Peyer's patch (tissue), 4 donors: ENCODE measurements around the gene USP6. TPM values are rescaled to one million over a fixed set of nuclear protein-coding genes. Genes with fewer than 3 reads are reported as not detected.
"Not testable (repeated sequence)": the region's sequence is repeated elsewhere in the genome, so short reads cannot be mapped to it uniquely, and the experiment has no call there.

Experiments used
- DNase-seq, 3 donors: peaks; one replicate each; pipeline ENCODE4 v3.0.0-alpha.2; 2017 to 2019
- H3K27ac ChIP-seq, 4 donors: fragments of 200-600 bp; sonication (generic); one replicate each; pipeline ENCODE4 v1.5.1; 2016 to 2019
- H3K27me3 ChIP-seq, 2 donors: fragments of 200-600 bp; sonication (generic); one replicate each; pipeline ENCODE4 v1.5.1; 2019
- H3K36me3 ChIP-seq, 3 donors: fragments of 200-600 bp; sonication (generic); one replicate each; pipeline ENCODE4 v1.5.1; 2016 to 2019
- H3K4me1 ChIP-seq, 4 donors: fragments of 200-600 bp; sonication (generic); one replicate each; pipeline ENCODE4 v1.5.1; 2016 to 2019
- H3K4me3 ChIP-seq, 4 donors: fragments of 200-600 bp; sonication (generic); 1 replicate in 3 of 4; 2 replicates in 1 of 4; pipeline ENCODE4 v1.5.1; 2016 to 2019; ENCODE audit warnings: mild to moderate bottlenecking in 1 of 4
- H3K9me3 ChIP-seq, 4 donors: fragments of 200-600 bp; sonication (generic); one replicate each; pipeline ENCODE4 v1.5.1; 2016 to 2019; ENCODE audit warnings: mild to moderate bottlenecking in 1 of 4
- POLR2A ChIP-seq, 2 donors: fragments of 450-650 bp; IDR thresholded peaks; one replicate each; pipeline ENCODE4 v1.5.1; 2017; ENCODE audit warnings: antibody characterized with exemption in 2 of 2, mild to moderate bottlenecking in 2 of 2, moderate library complexity in 2 of 2
- total RNA-seq, 4 donors: library from RNA; depleted of rRNA; stranded (reverse); fragments of >200 nt; gene quantifications; one replicate each; pipeline ENCODE4 v1.1.0, GENCODE V29; 2016
- TF ChIP-seq, protein P1 (sequence below), 6 experiments: fragments of 450-650 bp in 4 of 6; fragments of 200-600 bp in 2 of 6; sonication (generic) in 1 of 6; IDR thresholded peaks; one replicate each; pipeline ENCODE4 v1.5.1; 2017 to 2019; ENCODE audit warnings: antibody characterized with exemption in 6 of 6, mild to moderate bottlenecking in 3 of 6, moderate library complexity in 1 of 6

The USP6 gene
- total RNA-seq, 4 donors from 2014 or later, result under 0.01 to 0.18 TPM; not detected in 2

GRCh38 chr17:5128905-5129535 lies 13.2 kb downstream of the USP6 start:
- DNase-seq, result no peak
- Histone ChIP-seq H3K27me3 (no peaks in the 10 kb centered on the region), H3K36me3 (no peaks in the 10 kb centered on the region), H3K27ac (no peak overlapping the region), H3K4me3 (no peak overlapping the region), H3K4me1 (no peaks in the 10 kb centered on the region), H3K9me3 (no peaks in the 10 kb centered on the region)
- no peak for TF ChIP-seq POLR2A (IDR thresholded peaks at IDR 0.05)
- TF ChIP-seq, protein P1, sequence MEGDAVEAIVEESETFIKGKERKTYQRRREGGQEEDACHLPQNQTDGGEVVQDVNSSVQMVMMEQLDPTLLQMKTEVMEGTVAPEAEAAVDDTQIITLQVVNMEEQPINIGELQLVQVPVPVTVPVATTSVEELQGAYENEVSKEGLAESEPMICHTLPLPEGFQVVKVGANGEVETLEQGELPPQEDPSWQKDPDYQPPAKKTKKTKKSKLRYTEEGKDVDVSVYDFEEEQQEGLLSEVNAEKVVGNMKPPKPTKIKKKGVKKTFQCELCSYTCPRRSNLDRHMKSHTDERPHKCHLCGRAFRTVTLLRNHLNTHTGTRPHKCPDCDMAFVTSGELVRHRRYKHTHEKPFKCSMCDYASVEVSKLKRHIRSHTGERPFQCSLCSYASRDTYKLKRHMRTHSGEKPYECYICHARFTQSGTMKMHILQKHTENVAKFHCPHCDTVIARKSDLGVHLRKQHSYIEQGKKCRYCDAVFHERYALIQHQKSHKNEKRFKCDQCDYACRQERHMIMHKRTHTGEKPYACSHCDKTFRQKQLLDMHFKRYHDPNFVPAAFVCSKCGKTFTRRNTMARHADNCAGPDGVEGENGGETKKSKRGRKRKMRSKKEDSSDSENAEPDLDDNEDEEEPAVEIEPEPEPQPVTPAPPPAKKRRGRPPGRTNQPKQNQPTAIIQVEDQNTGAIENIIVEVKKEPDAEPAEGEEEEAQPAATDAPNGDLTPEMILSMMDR (IDR thresholded peaks at IDR 0.05), result no peak

DNA sequence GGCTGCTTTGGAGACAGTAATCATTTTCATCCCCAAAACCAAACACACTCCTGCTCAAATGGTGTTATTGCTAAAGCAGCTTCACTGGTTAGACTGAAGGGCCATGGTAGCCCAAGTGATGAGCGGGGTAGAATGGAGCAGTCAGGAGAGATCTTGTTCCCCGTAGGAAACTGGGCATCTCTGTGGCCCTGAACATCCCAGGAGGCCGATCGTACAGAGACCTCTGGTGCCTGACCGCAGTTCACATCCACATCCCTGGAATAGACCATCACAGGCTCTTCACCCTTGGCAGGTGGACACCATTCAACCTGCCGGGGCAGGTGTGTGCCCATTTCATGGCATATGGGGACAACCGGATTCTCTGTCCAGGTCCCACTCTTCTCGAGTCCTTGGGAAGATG lies 13.9 kb downstream of the USP6 start:
- H3K27me3 ChIP-seq, H3K27ac ChIP-seq, H3K36me3 ChIP-seq, H3K4me1 ChIP-seq, H3K9me3 ChIP-seq, H3K4me3 ChIP-seq: not testable (repeated sequence)
- peak in 1 of 3 donors; percentile 17 for DNase-seq

DNA sequence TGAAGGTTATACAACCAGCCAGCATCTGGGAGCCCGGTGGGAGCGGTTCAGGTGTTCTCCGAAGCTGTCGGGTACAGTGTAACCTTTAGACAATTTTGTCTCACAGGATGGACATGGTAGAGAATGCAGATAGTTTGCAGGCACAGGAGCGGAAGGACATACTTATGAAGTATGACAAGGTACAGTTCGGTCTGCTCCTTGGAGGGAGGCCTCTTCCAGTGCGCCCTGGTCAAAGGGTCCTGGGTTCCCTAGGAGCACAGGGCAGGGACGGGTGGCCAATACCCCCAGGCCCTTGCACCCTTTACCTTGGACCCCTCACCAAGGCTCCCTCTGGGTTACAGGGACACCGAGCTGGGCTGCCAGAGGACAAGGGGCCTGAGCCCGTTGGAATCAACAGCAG lies 14.4 kb downstream of the USP6 start:
- peak in 1 of 3 donors; percentile 22 for DNase-seq
- H3K27me3 ChIP-seq, H3K4me3 ChIP-seq, H3K27ac ChIP-seq, H3K4me1 ChIP-seq, H3K36me3 ChIP-seq, H3K9me3 ChIP-seq: not testable (repeated sequence)

DNA sequence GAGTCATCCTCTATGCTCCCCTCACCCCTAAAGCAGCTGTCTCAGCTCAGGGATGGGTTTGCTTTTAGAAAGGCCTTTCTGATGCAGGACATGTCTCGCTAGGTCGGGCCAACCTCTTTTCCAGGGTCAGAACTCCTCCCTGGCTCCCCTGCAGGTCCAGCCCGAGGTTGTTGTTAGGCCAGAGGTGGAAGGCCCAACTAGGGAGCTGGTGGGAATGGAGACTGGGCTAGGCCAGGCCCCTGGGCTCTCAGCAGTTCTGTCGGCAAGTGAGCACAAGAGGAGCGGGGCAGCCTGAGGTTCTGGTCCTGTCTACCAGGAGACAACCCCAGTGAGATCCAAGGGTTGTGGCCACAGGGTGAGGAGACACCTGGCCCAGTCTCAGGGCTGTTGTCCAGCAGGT lies 14.9 kb downstream of the USP6 start:
- not testable (repeated sequence) for H3K4me3 ChIP-seq, H3K4me1 ChIP-seq, H3K9me3 ChIP-seq, H3K36me3 ChIP-seq, H3K27ac ChIP-seq, H3K27me3 ChIP-seq
- peak in 1 of 3 donors; percentile 23 for DNase-seq

DNA sequence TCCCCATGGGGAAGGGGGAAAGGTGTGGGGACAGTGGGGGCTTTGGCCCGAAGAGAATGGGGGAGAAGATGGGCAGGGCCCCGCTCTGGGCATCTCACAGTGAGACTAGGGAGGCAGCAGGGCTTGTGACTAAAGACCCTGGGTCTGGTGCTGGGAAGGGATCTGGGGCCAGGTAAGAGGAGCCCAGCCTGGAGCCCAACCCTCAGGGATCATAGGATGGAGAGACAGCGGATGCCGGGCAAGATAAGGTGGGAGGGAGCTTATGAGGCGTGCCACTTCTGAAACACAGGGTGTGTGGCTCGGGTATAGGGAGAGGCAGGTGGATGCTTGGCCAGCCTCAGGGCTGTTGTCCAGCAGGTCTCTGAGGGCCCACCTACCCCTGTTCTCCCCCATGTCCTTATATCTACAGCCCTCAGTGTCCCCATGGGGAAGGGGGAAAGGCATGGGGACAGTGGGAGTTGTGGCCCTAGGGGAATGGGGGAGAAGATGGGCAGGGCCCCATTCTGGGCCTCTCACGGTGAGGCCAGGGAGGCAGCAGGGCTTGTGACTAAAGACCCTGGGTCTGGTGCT lies 15.4 kb downstream of the USP6 start:
- Histone ChIP-seq H3K27ac (no peak overlapping the region), H3K4me3 (no peak overlapping the region), H3K4me1 (no peaks in the 10 kb centered on the region), H3K9me3 (no peaks in the 10 kb centered on the region), H3K27me3 (no peaks in the 10 kb centered on the region), H3K36me3 (no peaks in the 10 kb centered on the region)
- DNase-seq, result peak in 1 of 3 donors; percentile 25
- TF ChIP-seq, protein P1 (IDR thresholded peaks at IDR 0.05), result no peak
- TF ChIP-seq POLR2A (IDR thresholded peaks at IDR 0.05), result no peak

- H3K4me3 ChIP-seq, H3K36me3 ChIP-seq, H3K27ac ChIP-seq, H3K4me1 ChIP-seq, H3K9me3 ChIP-seq, H3K27me3 ChIP-seq: not testable (repeated sequence)
- DNase-seq, result peak in 1 of 3 donors; percentile 42
Measured at GRCh38 chr17:5131799-5132502, 16.1 kb downstream of the USP6 start.

DNA sequence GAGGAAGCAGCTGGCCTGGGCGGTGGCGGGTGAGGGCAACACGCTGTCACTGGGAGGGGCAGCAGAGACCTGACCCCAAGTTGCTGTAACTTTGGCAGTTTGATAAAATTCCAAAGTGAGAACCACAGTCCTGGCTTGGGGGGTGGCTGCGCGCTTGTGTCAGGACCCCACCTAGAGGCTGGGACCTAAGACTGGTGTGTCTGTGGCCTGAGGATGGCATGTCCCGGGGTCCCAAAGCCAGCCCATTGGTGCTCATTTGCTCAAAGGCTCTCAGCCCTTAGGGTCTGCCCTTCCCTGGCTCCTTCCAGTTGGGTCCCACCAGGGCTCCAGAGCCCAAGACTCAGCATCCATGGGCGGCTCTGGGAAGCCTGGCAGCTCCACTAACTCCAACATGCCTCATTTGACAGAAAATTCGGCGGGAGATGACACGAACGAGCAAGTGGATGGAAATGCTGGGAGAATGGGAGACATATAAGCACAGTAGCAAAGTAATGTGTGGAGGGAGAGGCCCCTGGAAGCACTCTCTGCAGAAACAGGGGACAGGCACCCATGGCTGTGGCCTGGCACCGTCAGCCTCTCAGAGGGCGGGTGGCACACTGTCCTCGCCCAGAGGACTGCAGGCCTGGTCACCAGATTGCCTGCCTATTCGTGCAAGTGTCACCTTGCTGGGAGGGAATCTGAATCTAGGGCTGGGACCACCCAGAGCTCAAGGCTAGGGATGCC lies 16.8 kb downstream of the USP6 start:
- H3K4me3 ChIP-seq, H3K4me1 ChIP-seq, H3K27ac ChIP-seq, H3K27me3 ChIP-seq, H3K36me3 ChIP-seq, H3K9me3 ChIP-seq: not testable (repeated sequence)
- DNase-seq, result peak in 1 of 3 donors; percentile 26

- Histone ChIP-seq H3K4me3 (no peak overlapping the region), H3K36me3 (no peaks in the 10 kb centered on the region), H3K4me1 (no peaks in the 10 kb centered on the region), H3K9me3 (no peaks in the 10 kb centered on the region), H3K27ac (no peak overlapping the region), H3K27me3 (no peaks in the 10 kb centered on the region)
- TF ChIP-seq, protein P1 (IDR thresholded peaks at IDR 0.05), result no peak
- no peak for TF ChIP-seq POLR2A (IDR thresholded peaks at IDR 0.05)
- peak in 1 of 3 donors; percentile 19 for DNase-seq
Measured at GRCh38 chr17:5133311-5133710, 17.5 kb downstream of the USP6 start.

GRCh38 chr17:5133961-5134360 lies 18.1 kb downstream of the USP6 start:
- not testable (repeated sequence) for H3K9me3 ChIP-seq, H3K36me3 ChIP-seq, H3K27me3 ChIP-seq, H3K4me3 ChIP-seq, H3K4me1 ChIP-seq, H3K27ac ChIP-seq
- DNase-seq, result peak in 1 of 3 donors; percentile 21

- H3K9me3 ChIP-seq, result not testable (repeated sequence)
Measured at GRCh38 chr17:5134571-5134970, 18.7 kb downstream of the USP6 start.

GRCh38 chr17:5135131-5135712 lies 19.4 kb downstream of the USP6 start:
- not testable (repeated sequence) for H3K4me1 ChIP-seq, H3K27ac ChIP-seq
- peak in 1 of 3 donors; percentile 19 for DNase-seq

More at GRCh38 chr17:5134571-5134970, 18.7 kb downstream of the USP6 start:
- H3K4me1 ChIP-seq, H3K27ac ChIP-seq, H3K36me3 ChIP-seq, H3K27me3 ChIP-seq, H3K4me3 ChIP-seq, DNase-seq: not testable (repeated sequence)

More at GRCh38 chr17:5135131-5135712, 19.4 kb downstream of the USP6 start:
- not testable (repeated sequence) for H3K4me3 ChIP-seq, H3K27me3 ChIP-seq, H3K9me3 ChIP-seq, H3K36me3 ChIP-seq
